SK-N-SH (cell line): Measurements from ENCODE around the gene CFAP206. TPM values are rescaled to one million over a fixed set of nuclear protein-coding genes. Genes with fewer than 3 reads are reported as not detected.

ENCODE experiments used
- CTCF ChIA-PET: fragments of 300-600, 350-600 bp; formaldehyde crosslinking; extraction: SDS; loops from one replicate; lab custom pipeline; 2021; lab: Yijun Ruan, JAX
- POLR2A ChIA-PET: fragments of 350-600 bp; sonication (Branson Sonifier 250); formaldehyde crosslinking; extraction: SDS; loops from one replicate; lab custom pipeline; 2020; ENCODE audit warnings: antibody characterized with exemption, inconsistent platforms; lab: Yijun Ruan, JAX
- DNase-seq: peaks from one replicate; pipeline ENCODE4 v3.0.0; 2012
- H2AFZ ChIP-seq: fragments of 200-600 bp; sonication (generic); 2 replicates; pipeline ENCODE4 v1.8.1; 2016; ENCODE audit warnings: antibody characterized with exemption, mild to moderate bottlenecking, low read depth
- H3F3A ChIP-seq: fragments of 200-600 bp; sonication (generic); replicated peaks from 2 replicates; pipeline ENCODE3; 2016; ENCODE audit warnings: antibody characterized with exemption, mild to moderate bottlenecking; ENCODE audit not compliant: insufficient read depth
- H3K27ac ChIP-seq, 2 experiments: fragments of 200-500 bp in 1 of 2; fragments of 200-600 bp in 1 of 2; sonication (Bioruptor generic) in 1 of 2; sonication (generic), shearing (Covaris generic) in 1 of 2; 2 replicates each; pipeline versions ENCODE4 v1.5.1 to v1.6.1; 2014 to 2016; ENCODE audit warnings: low read depth in 2 of 2, inconsistent platforms in 1 of 2, low read length in 1 of 2, mild to moderate bottlenecking in 1 of 2, mixed read lengths in 1 of 2
- H3K27me3 ChIP-seq: fragments of 200-600 bp; sonication (generic), shearing (Covaris generic); 2 replicates; pipeline ENCODE4 v1.6.1; 2016; ENCODE audit warnings: mixed run types; ENCODE audit not compliant: insufficient read depth
- H3K36me3 ChIP-seq, 2 experiments: fragments of 200-500 bp in 1 of 2; fragments of 200-600 bp in 1 of 2; sonication (Bioruptor generic) in 1 of 2; sonication (generic) in 1 of 2; replicated peaks in 1 of 2; 2 replicates each; pipeline versions ENCODE3 to v1.5.1; 2014 to 2016; ENCODE audit warnings: low read length in 1 of 2, mild to moderate bottlenecking in 1 of 2; ENCODE audit not compliant: insufficient read depth in 2 of 2, control insufficient read depth in 1 of 2
- H3K4me1 ChIP-seq, 2 experiments: fragments of 200-500 bp in 1 of 2; fragments of 200-600 bp in 1 of 2; sonication (Bioruptor generic) in 1 of 2; sonication (generic), shearing (Covaris generic) in 1 of 2; 2 replicates each; pipeline versions ENCODE4 v1.5.1 to v1.6.1; 2014 to 2016; ENCODE audit warnings: low read depth in 1 of 2, low read length in 1 of 2, mixed run types in 1 of 2; ENCODE audit not compliant: insufficient read depth in 2 of 2, control insufficient read depth in 1 of 2
- H3K4me2 ChIP-seq: fragments of 200-600 bp; sonication (generic), shearing (Covaris generic); 2 replicates; pipeline ENCODE4 v1.6.1; 2017; ENCODE audit warnings: mixed run types
- H3K4me3 ChIP-seq, 2 experiments: fragments of 200-500 bp in 1 of 2; fragments of 200-600 bp in 1 of 2; sonication (Bioruptor generic) in 1 of 2; sonication (generic), shearing (Covaris generic) in 1 of 2; 2 replicates each; pipeline versions ENCODE4 v1.5.1 to v1.8.1; 2014 to 2016; ENCODE audit warnings: low read depth in 2 of 2, inconsistent platforms in 1 of 2, low read length in 1 of 2, mild to moderate bottlenecking in 1 of 2, mixed read lengths in 1 of 2, moderate library complexity in 1 of 2
- H3K79me2 ChIP-seq: fragments of 200-600 bp; sonication (generic); 2 replicates; pipeline ENCODE4 v1.8.1; 2017; ENCODE audit warnings: mild to moderate bottlenecking; ENCODE audit not compliant: insufficient read depth
- H3K9ac ChIP-seq: fragments of 200-600 bp; sonication (generic); 2 replicates; pipeline ENCODE4 v1.6.1; 2017; ENCODE audit warnings: mixed run types
- H3K9me2 ChIP-seq: fragments of 200-600 bp; sonication (generic); 2 replicates; pipeline ENCODE4 v1.6.1; 2017; ENCODE audit warnings: mixed run types
- H3K9me3 ChIP-seq: fragments of 200-600 bp; sonication (generic); 2 replicates; pipeline ENCODE4 v1.6.1; 2017; ENCODE audit warnings: mixed run types, mild to moderate bottlenecking, moderate library complexity
- H4K20me1 ChIP-seq: fragments of 200-600 bp; sonication (generic); 2 replicates; pipeline ENCODE4 v1.6.1; 2017; ENCODE audit warnings: mild to moderate bottlenecking, mixed run types; ENCODE audit not compliant: insufficient read depth
- CTCF ChIP-seq: fragments of 200-600 bp; sonication (generic); IDR thresholded peaks from 2 replicates; pipeline ENCODE4 v1.6.1; 2017; ENCODE audit warnings: antibody characterized with exemption, mild to moderate bottlenecking, moderate library complexity
- GATA2 ChIP-seq: sonication (generic); formaldehyde crosslinking; IDR thresholded peaks from 2 replicates; pipeline ENCODE4 v1.5.0; 2020; ENCODE audit warnings: mild to moderate bottlenecking, missing genetic modification reagents
- IRF3 ChIP-seq: fragments of 150-350 bp; IDR thresholded peaks from 2 replicates; pipeline ENCODE4 v1.6.1; 2016; ENCODE audit warnings: mild to moderate bottlenecking, low read depth, low read length
- JUND ChIP-seq: IDR thresholded peaks from 2 replicates; pipeline ENCODE4 v1.4.0; 2012
- MAX ChIP-seq: IDR thresholded peaks from 2 replicates; pipeline ENCODE4 v1.4.0; 2012; ENCODE audit warnings: low read depth
- PBX3 ChIP-seq: IDR thresholded peaks from 2 replicates; pipeline ENCODE4; 2012
- REST ChIP-seq: IDR thresholded peaks from 2 replicates; pipeline ENCODE4 v1.6.1; 2012; ENCODE audit warnings: mild to moderate bottlenecking, low read depth, low read length, moderate library complexity
- RFX5 ChIP-seq: IDR thresholded peaks from 2 replicates; pipeline ENCODE4 v1.6.1; 2012; ENCODE audit warnings: mild to moderate bottlenecking, improper control_type of control experiment, low read length
- SMC3 ChIP-seq: IDR thresholded peaks from 2 replicates; pipeline ENCODE4 v1.6.1; 2012; ENCODE audit warnings: low read depth, low read length, improper control_type of control experiment
- TCF12 ChIP-seq: IDR thresholded peaks from 2 replicates; pipeline ENCODE4 v1.4.0; 2012
- TEAD4 ChIP-seq: IDR thresholded peaks from 2 replicates; pipeline ENCODE4 v1.4.0; 2012; ENCODE audit warnings: mild to moderate bottlenecking, borderline replicate concordance; ENCODE audit not compliant: insufficient read depth
- USF1 ChIP-seq: IDR thresholded peaks from 2 replicates; pipeline ENCODE4 v1.4.0; 2012; ENCODE audit warnings: low read depth, borderline replicate concordance
- WGBS: methylation state at CpG from one replicate; pipeline ENCODE4 v1.1.6; 2017; ENCODE audit warnings: low lambda C conversion rate; 5-methylcytosine and 5-hydroxymethylcytosine counted together
- polyA plus RNA-seq, 3 experiments: library from polyadenylated mRNA; depleted of rRNA; stranded (reverse); fragments of >200 nt; gene quantifications; 2 replicates each; pipeline ENCODE4 v1.2.3, GENCODE V29; 2012
- TF ChIP-seq, protein P1 (sequence below): IDR thresholded peaks from 2 replicates; pipeline ENCODE4 v1.4.0; 2012; ENCODE audit warnings: low read depth, borderline replicate concordance

Gene CFAP206
- polyA plus RNA-seq, 1 of the 3 experiments (the other 2 are of a cell fraction), result 0.46 TPM

DNA sequence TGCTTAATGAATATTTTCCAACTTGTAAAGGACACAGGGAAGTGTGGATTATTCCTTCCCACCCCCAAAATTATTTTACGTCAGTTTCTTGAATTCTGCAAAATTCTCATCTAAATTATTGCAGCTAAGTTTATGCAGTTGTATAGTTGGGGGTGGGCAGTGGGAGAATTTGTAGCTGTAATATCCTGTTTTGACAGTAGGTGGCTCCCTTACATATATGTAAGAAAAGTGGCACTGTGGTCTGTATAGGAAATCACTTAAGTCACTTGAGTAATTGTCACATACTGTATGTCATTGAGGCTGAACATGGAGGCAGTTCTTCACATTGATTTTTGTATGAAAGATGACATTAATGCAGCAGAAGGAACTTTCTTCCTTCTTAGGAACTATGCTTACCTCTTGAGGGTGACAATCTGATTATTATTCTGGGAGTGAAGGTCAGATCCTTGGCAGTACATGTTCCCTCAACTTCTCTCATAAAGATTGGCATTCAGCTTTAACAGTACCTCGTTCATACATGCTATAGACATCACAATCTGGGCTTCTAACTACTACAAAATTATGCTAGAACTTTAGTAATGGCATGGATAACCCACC is 14.6 kb upstream of the CFAP206 start (continued):
- TF ChIP-seq REST (no peak), USF1 (no peak)

DNA sequence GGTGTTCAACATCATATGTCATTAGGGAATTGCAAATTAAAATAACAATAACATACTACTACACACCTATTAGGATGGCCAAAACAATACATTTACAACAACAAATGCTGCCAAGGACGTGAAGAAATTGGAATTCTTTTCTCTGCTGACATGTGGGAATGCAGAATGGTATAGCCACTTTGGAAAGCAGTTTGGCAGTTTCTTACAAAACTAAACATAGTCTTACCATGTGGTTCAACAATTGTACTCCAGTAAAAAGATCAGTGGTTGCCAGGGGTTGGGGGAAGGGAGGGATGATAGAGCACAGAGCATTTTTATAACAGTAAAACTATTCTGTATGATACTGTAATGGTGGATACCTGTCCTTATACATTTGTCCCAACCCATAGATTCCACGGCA is 12.3 kb upstream of the CFAP206 start:
- CTCF ChIA-PET, result no interaction called here
- Histone ChIP-seq H3K36me3 (no peaks in the 10 kb centered on the region), H3K4me1 (peaks cover 0 to 8% of the 10 kb centered on the region in 2 experiments; a peak in 1 of 4 replicates)
- TF ChIP-seq, protein P1, sequence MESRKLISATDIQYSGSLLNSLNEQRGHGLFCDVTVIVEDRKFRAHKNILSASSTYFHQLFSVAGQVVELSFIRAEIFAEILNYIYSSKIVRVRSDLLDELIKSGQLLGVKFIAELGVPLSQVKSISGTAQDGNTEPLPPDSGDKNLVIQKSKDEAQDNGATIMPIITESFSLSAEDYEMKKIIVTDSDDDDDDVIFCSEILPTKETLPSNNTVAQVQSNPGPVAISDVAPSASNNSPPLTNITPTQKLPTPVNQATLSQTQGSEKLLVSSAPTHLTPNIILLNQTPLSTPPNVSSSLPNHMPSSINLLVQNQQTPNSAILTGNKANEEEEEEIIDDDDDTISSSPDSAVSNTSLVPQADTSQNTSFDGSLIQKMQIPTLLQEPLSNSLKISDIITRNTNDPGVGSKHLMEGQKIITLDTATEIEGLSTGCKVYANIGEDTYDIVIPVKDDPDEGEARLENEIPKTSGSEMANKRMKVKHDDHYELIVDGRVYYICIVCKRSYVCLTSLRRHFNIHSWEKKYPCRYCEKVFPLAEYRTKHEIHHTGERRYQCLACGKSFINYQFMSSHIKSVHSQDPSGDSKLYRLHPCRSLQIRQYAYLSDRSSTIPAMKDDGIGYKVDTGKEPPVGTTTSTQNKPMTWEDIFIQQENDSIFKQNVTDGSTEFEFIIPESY, result no peak
- TF ChIP-seq RFX5 (no peak), TEAD4 (no peak), IRF3 (no peak), JUND (no peak), TCF12 (no peak), GATA2 (CRISPR knock-in tag) (no peak), CTCF (no peak), PBX3 (no peak), REST (no peak), MAX (no peak), SMC3 (no peak)
- TF ChIP-seq, all 33 proteins: peak for 0
- Histone ChIP-seq H4K20me1 (no peaks in the 10 kb centered on the region), H3K79me2 (no peaks in the 10 kb centered on the region), H3K9me2 (no peaks in the 10 kb centered on the region), H3K27me3 (no peaks in the 10 kb centered on the region), H3K27ac (no peak overlapping the region), H2AFZ (no peak overlapping the region), H3F3A (no peaks in the 10 kb centered on the region), H3K9ac (no peak overlapping the region), H3K9me3 (no peaks in the 10 kb centered on the region), H3K4me2 (no peak overlapping the region), H3K4me3 (no peak overlapping the region)
- DNase-seq, result no peak
- 53% methylated on average over 2 of the region's 2 CpGs for WGBS
- POLR2A ChIA-PET, result no interaction called here
